Regular cardiac myocyte (primary cell): ENCODE data around the gene DEFB128. TPM values are rescaled to one million over a fixed set of nuclear protein-coding genes. Genes with fewer than 3 reads are reported as not detected.

Experiments
- total RNA-seq: library from RNA; depleted of rRNA; stranded (reverse); fragments of >200 nt; gene quantifications from 2 replicates; pipeline ENCODE4 v1.2.3, GENCODE V29; 2014

The DEFB128 gene
- total RNA-seq = not detected in 2 replicates

GRCh38 chr20:189611-190010 is at the start of gene DEFB128:
Gene DEFB128, minus strand, starts transcription at chr20:189711. Its CDS starts 88 bp downstream, at chr20:189623.

GRCh38 chr20:226958-227357 is 37.4 kb upstream of the DEFB128 start, which contains the start of gene DEFB129:
Gene DEFB129, plus strand, starts transcription at chr20:227258. Its CDS starts 31 bp downstream, at chr20:227289.

GRCh38 chr20:157154-157553 is 32.4 kb downstream of the DEFB128 start, which contains the start of gene DEFB127:
Gene DEFB127, plus strand, starts transcription at chr20:157454. Its CDS starts 91 bp downstream, at chr20:157545.

GRCh38 chr20:142290-142689 is 47.2 kb downstream of the DEFB128 start, which contains the start of gene DEFB126:
Gene DEFB126, plus strand, starts transcription at chr20:142590. Its CDS starts 39 bp downstream, at chr20:142629.

Other genes starting within 250 kb of the DEFB128 start
- gene DEFB125, start 102.0 kb downstream of the DEFB128 start, total RNA-seq = not detected in 2 replicates
- not detected in 2 replicates for gene DEFB126, start 47.1 kb downstream of the DEFB128 start, total RNA-seq
- not detected in 2 replicates for gene DEFB127, start 32.3 kb downstream of the DEFB128 start, total RNA-seq
- gene DEFB129, start 37.5 kb upstream of the DEFB128 start, total RNA-seq = not detected in 2 replicates
- gene DEFB132, start 68.0 kb upstream of the DEFB128 start, total RNA-seq = not detected in 2 replicates
- gene C20orf96, start 101.0 kb upstream of the DEFB128 start, total RNA-seq = 1.2 and 2.0 TPM in 2 replicates
- gene ZCCHC3, start 107.9 kb upstream of the DEFB128 start, total RNA-seq = 8.5 and 18.0 TPM in 2 replicates
- gene SOX12, start 135.8 kb upstream of the DEFB128 start, total RNA-seq = 2.8 and 3.6 TPM in 2 replicates
- gene NRSN2, start 157.4 kb upstream of the DEFB128 start, total RNA-seq = 23.8 and 31.0 TPM in 2 replicates
- gene TRIB3, start 191.0 kb upstream of the DEFB128 start, total RNA-seq = 16.9 and 41.4 TPM in 2 replicates
- 62.3 and 74.6 TPM in 2 replicates for gene RBCK1, start 218.6 kb upstream of the DEFB128 start, total RNA-seq